Naive B cell (primary cell): Measurements from ENCODE around the gene LCE6A. TPM values are rescaled to one million over a fixed set of nuclear protein-coding genes. Genes with fewer than 3 reads are reported as not detected.

Source experiments
- ATAC-seq, 2 donors: fragments of 150-1000 bp; cut with Tn5 transposase; 2 replicates each; pipeline ENCODE4 v1.10.0; 2021; ENCODE audit warnings: low read depth in 2 of 2, mild to moderate bottlenecking in 2 of 2, moderate library complexity in 2 of 2
- DNase-seq: peaks from one replicate; pipeline ENCODE4 v3.0.0; 2022
- H3K27ac Mint-ChIP-seq, 6 donors: one replicate each; pipeline ENCODE4 v1.8.0; 2020 to 2022; ENCODE audit warnings: mild to moderate bottlenecking in 6 of 6, mixed read lengths in 6 of 6, moderate library complexity in 5 of 6, inconsistent platforms in 2 of 6
- H3K27me3 Mint-ChIP-seq, 3 donors: one replicate each; pipeline ENCODE4 v1.8.0; 2021 to 2022; ENCODE audit warnings: mixed read lengths in 3 of 3, mild to moderate bottlenecking in 1 of 3
- H3K36me3 Mint-ChIP-seq, 2 donors: one replicate each; pipeline ENCODE4 v1.8.0; 2020 to 2022; ENCODE audit warnings: mixed read lengths in 2 of 2, inconsistent platforms in 1 of 2, mild to moderate bottlenecking in 1 of 2
- H3K4me1 Mint-ChIP-seq, 3 donors: one replicate each; pipeline ENCODE4 v1.8.0; 2020 to 2022; ENCODE audit warnings: mixed read lengths in 3 of 3, inconsistent platforms in 1 of 3, mild to moderate bottlenecking in 1 of 3, moderate library complexity in 1 of 3
- H3K4me3 Mint-ChIP-seq, 8 donors: one replicate each; pipeline ENCODE4 v1.8.0; 2020 to 2022; ENCODE audit warnings: mild to moderate bottlenecking in 8 of 8, mixed read lengths in 8 of 8, moderate library complexity in 8 of 8, inconsistent platforms in 2 of 8
- H3K9me3 Mint-ChIP-seq, 7 donors: one replicate each; pipeline ENCODE4 v1.8.0; 2020 to 2022; ENCODE audit warnings: mixed read lengths in 7 of 7, mild to moderate bottlenecking in 5 of 7, inconsistent platforms in 2 of 7, moderate library complexity in 1 of 7
- polyA plus RNA-seq, 6 donors: library from polyadenylated mRNA; unstranded; fragments of 300-500 nt; fragmentation: Illumina TruSeq; gene quantifications; one replicate each; pipeline ENCODE4 v1.2.3, GENCODE V29; 2021; ENCODE audit warnings: low read depth in 6 of 6

LCE6A gene, protein sequence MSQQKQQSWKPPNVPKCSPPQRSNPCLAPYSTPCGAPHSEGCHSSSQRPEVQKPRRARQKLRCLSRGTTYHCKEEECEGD
- polyA plus RNA-seq = not detected

DNA sequence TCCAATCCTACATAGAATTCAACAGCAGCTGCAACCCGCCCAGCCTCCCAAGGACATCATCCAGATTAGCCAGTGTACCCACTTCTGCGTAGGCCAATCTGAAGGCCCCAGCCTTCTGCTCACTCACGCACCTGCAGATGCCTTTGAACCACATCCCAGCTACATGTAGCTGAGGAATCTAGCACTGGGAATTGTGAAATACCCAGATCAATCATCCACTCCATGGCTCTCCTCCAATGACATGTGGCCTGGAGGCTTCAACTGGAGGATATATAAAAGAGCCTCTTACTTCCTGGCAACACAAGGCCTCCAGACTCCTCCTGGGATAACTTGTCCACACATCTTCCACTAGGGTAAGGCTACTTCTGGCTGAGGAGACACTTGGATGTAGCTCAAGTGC lies at the start of gene LCE6A:
LCE6A (plus strand) TSS at position 301 of the 400 bp plus-strand sequence. CDS start 665 bp downstream, outside the sequence.
- H3K36me3 Mint-ChIP-seq = peaks cover 0 to 4% of the 10 kb centered on the region in 2 donors
- peaks cover 20 to 33% (median 32%) of the 10 kb centered on the region in 3 donors for H3K27me3 Mint-ChIP-seq
- peak within 1 kb of the TSS in 1 of 6 donors; percentile 12 for H3K27ac Mint-ChIP-seq
- ATAC-seq (no peak), DNase-seq (no peak)
- no peaks in the 10 kb centered on the region for H3K4me1 Mint-ChIP-seq
- H3K4me3 Mint-ChIP-seq = no peak within 1 kb of the TSS
- H3K9me3 Mint-ChIP-seq = no peaks in the 10 kb centered on the region

DNA sequence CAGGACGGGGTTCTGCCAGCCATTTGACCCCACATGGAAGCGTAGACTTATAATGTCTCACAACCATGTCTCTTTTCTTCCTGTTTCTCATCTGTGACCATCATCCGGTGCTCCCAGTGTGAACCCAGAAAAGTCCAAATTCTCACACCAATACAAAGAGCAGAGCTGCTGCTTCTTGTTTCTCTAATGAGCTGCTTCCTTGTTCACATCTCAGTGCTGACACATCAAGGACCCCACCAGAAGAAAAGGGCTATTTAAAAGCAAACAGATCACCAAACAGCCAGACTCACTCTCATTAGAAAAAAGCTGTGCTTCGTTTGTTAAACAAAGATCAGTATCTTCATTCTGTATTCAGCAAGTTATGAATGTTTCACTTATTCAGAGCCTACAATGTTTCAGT lies 47.0 kb upstream of the LCE6A start:
- Mint-ChIP-seq H3K27ac (no peak overlapping the region), H3K9me3 (peaks cover 0 to 11% (median 0%) of the 10 kb centered on the region in 7 donors), H3K4me1 (no peaks in the 10 kb centered on the region), H3K36me3 (no peaks in the 10 kb centered on the region), H3K4me3 (no peak overlapping the region), H3K27me3 (peaks cover 6 to 12% (median 8%) of the 10 kb centered on the region in 3 donors)
- no peak for DNase-seq
- ATAC-seq = no peak

DNA sequence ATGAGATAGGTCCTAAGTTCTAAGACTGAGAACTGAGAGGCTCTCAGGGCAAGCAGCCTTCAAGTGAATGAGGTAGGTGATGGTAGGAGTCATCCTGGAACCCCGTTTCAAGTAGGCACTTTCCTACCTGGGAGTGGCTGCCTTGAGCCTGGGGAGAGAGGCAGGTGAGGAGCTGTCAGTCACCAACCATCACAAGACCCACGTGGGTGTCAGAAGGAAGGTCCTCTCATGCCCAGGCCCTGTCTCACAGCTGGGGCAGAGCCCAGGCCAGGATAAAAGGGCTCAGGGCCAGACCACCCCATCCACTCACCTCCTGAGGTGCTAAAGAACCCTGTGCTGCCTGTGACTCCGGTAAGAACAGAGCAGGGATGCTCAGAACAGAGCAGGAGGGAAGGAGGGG lies 46.2 kb upstream of the LCE6A start, which contains the start of gene LCE1D:
LCE1D (plus strand) TSS at position 301 of the 400 bp plus-strand sequence. CDS start 1,074 bp downstream, outside the sequence.
- no peaks in the 10 kb centered on the region for H3K36me3 Mint-ChIP-seq
- no peaks in the 10 kb centered on the region for H3K4me1 Mint-ChIP-seq
- DNase-seq (no peak), ATAC-seq (no peak)
- no peak within 1 kb of the TSS for H3K27ac Mint-ChIP-seq
- peaks cover 9 to 14% (median 14%) of the 10 kb centered on the region in 3 donors for H3K27me3 Mint-ChIP-seq
- H3K9me3 Mint-ChIP-seq = peaks cover 0 to 11% (median 0%) of the 10 kb centered on the region in 7 donors
- H3K4me3 Mint-ChIP-seq = no peak within 1 kb of the TSS

DNA sequence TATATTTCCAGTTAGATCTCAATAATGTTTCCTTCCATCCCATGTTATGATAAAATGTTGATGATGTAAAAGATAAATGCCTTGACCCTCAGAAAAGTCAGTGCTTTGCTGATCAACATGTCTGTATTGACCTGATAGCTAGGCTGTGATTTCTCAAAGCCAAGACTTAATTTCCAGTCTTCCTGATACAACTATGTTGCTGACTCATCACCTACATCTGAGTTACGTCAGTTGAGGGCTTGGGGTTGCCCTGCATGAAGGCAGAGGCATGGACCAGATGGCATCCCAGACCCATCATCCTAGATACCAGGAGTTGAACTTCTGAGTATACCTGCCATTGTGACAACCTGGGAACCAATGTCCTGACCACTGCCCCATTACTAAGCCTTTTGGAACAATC lies 41.3 kb upstream of the LCE6A start:
- peaks cover 0 to 11% (median 0%) of the 10 kb centered on the region in 7 donors for H3K9me3 Mint-ChIP-seq
- H3K27ac Mint-ChIP-seq = no peak overlapping the region
- no peaks in the 10 kb centered on the region for H3K36me3 Mint-ChIP-seq
- DNase-seq = no peak
- no peak overlapping the region for H3K4me3 Mint-ChIP-seq
- ATAC-seq = no peak
- peaks cover 28 to 37% (median 30%) of the 10 kb centered on the region in 3 donors for H3K27me3 Mint-ChIP-seq
- no peaks in the 10 kb centered on the region for H3K4me1 Mint-ChIP-seq

DNA sequence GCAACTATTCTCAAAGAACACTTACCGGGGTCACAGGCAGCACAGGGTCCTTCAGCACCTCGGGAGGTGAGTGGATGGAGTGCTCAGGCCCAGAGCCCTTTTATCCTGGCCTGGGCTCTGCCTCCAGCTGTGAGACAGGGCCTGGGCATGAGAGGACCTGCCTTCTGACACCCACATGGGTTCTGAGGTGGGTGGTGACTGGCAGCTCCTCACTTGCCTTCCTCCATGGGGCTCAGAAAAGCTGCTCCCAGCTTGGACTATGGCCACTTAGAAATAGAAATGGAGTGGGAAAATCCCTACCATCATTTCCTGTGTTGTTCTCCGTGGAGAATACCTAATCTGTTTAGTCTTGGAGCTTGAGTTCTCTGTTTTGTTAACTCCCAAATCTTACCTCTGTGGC lies 36.1 kb upstream of the LCE6A start, which contains the start of gene LCE1C:
LCE1C (minus strand) TSS at position 76 of the 400 bp plus-strand sequence. CDS start 1,173 bp downstream, outside the sequence.
- Mint-ChIP-seq H3K27ac (no peak within 1 kb of the TSS), H3K9me3 (peaks cover 0 to 10% (median 0%) of the 10 kb centered on the region in 7 donors), H3K36me3 (no peaks in the 10 kb centered on the region), H3K4me1 (no peaks in the 10 kb centered on the region), H3K27me3 (peaks cover 21 to 32% (median 31%) of the 10 kb centered on the region in 3 donors), H3K4me3 (no peak within 1 kb of the TSS)
- ATAC-seq (no peak), DNase-seq (no peak)

DNA sequence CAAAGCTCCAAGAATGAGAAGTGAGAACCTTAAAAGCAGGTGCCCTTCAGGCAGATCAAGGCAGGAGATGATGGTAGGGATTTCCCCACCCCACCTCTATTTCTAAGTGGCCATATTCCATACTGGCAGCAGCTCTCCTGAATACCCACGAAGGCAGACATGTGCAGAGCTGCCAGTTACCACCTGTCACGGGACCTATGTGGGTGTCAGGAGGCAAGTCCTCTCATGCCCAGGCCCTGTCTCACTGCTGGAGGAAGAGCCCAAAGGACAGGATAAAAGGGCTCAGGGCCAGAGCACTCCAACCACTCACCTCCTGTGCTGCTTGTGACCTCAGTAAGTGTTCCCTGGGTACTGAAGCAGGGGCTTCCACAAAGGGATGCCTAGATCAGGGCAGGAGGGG lies 31.6 kb upstream of the LCE6A start:
- H3K4me1 Mint-ChIP-seq = no peaks in the 10 kb centered on the region
- peaks cover 0 to 10% (median 0%) of the 10 kb centered on the region in 7 donors for H3K9me3 Mint-ChIP-seq
- ATAC-seq (no peak), DNase-seq (no peak)
- H3K27me3 Mint-ChIP-seq = peaks cover 18 to 33% (median 32%) of the 10 kb centered on the region in 3 donors
- H3K27ac Mint-ChIP-seq = peak overlapping the region in 1 of 6 donors; percentile 58
- no peaks in the 10 kb centered on the region for H3K36me3 Mint-ChIP-seq
- H3K4me3 Mint-ChIP-seq = no peak overlapping the region

DNA sequence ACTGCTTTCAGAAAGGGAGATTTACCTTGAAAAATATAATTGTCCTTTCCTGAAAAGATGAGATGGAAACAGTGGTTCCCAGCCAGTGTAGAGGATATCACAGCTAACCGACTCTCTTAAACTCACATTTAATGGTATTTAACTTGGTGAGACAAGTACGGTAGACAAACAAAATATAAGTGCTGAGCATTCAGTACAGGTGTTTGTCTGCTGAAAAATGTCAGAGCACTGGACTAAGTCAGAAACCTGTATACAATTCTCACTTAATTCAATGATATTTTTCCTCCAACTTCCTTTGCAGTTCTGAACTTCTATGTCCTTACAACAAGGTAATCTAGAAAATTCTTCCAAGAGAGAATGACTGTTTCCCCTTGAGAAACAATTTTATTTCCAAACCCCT lies 31.0 kb upstream of the LCE6A start, which contains the start of gene LCE1B:
LCE1B (plus strand) TSS at position 301 of the 400 bp plus-strand sequence. CDS start 476 bp downstream, outside the sequence.
- peak within 1 kb of the TSS in 1 of 6 donors; percentile 58 for H3K27ac Mint-ChIP-seq
- H3K27me3 Mint-ChIP-seq = peaks cover 20 to 34% (median 28%) of the 10 kb centered on the region in 3 donors
- H3K36me3 Mint-ChIP-seq = no peaks in the 10 kb centered on the region

DNA sequence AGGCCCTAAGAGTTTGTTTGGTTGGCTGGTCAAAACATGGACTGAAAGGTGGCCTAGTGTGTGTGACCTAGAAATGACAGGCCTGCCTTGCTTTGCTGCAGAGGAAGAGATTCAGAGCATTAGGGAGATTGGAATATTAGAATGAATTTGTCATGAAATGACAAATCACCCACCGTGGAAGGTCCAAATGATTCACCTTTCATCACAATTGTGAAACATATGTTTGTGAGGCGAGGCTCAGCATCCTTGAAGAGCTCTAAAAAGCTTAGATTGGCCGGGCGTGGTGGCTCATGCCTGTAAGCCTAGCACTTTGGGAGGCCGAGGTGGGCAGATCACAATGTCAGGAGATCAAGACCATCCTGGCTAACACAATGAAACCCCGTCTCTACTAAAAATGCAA lies 25.3 kb upstream of the LCE6A start:
- Mint-ChIP-seq H3K9me3 (peaks cover 0 to 10% (median 0%) of the 10 kb centered on the region in 7 donors), H3K27me3 (peaks cover 17 to 34% (median 33%) of the 10 kb centered on the region in 3 donors), H3K27ac (no peak overlapping the region), H3K4me3 (no peak overlapping the region), H3K36me3 (no peaks in the 10 kb centered on the region), H3K4me1 (peaks cover 0 to 4% (median 4%) of the 10 kb centered on the region in 3 donors)
- ATAC-seq = no peak
- no peak for DNase-seq

More for the DNA sequence above, 31.0 kb upstream of the LCE6A start, which contains the start of gene LCE1B:
- DNase-seq (no peak), ATAC-seq (no peak)
- peak within 1 kb of the TSS in 1 of 8 donors; percentile 63 for H3K4me3 Mint-ChIP-seq
- no peaks in the 10 kb centered on the region for H3K4me1 Mint-ChIP-seq
- H3K9me3 Mint-ChIP-seq = peaks cover 0 to 10% (median 0%) of the 10 kb centered on the region in 7 donors

DNA sequence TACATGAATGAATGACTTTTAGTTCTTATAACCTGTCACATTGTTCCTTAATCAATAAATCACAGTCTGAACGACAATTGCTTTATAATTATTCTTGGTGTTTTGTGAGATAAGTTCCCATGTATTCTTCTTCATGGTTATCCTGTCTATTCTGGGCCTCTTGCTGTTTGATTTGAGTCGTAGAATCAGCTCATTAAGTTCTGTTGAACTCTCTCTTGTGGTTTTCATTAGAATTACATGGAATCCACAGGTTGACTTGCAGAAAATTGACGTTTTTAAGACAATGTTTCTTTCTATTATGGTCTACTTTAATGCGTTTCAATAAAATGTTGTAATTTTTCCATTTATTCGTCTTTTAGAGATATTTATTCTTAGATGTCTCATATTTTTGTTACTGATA lies 19.4 kb upstream of the LCE6A start:
- no peak for DNase-seq
- no peaks in the 10 kb centered on the region for H3K36me3 Mint-ChIP-seq

DNA sequence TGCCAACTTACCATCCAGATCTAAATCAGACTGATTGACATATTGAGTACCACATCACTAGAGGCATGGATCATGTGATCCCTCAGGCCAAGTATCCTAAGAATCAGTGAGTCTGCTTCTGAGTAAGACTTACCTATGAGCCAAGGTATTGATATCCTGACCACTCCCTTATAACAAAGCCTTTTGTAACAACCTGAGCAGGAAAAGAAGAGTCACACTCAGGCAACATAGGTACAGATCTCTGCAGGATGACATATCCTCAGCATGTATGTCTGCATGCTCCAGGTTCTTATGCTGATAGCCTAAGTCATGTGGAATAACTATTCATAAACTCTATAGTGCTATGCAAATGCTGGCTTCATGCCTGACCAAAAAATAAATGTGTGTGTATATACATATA lies 17.7 kb upstream of the LCE6A start:
- DNase-seq = no peak
- Mint-ChIP-seq H3K27ac (no peak overlapping the region), H3K4me3 (no peak overlapping the region), H3K36me3 (no peaks in the 10 kb centered on the region), H3K9me3 (peaks cover 0 to 4% (median 0%) of the 10 kb centered on the region in 7 donors), H3K4me1 (peaks cover 0 to 4% (median 4%) of the 10 kb centered on the region in 3 donors), H3K27me3 (peaks cover 31 to 46% (median 32%) of the 10 kb centered on the region in 3 donors)
- ATAC-seq = no peak

More for the DNA sequence above, 19.4 kb upstream of the LCE6A start:
- peaks cover 0 to 7% (median 0%) of the 10 kb centered on the region in 7 donors for H3K9me3 Mint-ChIP-seq
- ATAC-seq = no peak
- no peak overlapping the region for H3K27ac Mint-ChIP-seq
- H3K4me3 Mint-ChIP-seq = no peak overlapping the region
- peaks cover 0 to 4% (median 4%) of the 10 kb centered on the region in 3 donors for H3K4me1 Mint-ChIP-seq
- H3K27me3 Mint-ChIP-seq = peaks cover 25 to 35% (median 25%) of the 10 kb centered on the region in 3 donors

DNA sequence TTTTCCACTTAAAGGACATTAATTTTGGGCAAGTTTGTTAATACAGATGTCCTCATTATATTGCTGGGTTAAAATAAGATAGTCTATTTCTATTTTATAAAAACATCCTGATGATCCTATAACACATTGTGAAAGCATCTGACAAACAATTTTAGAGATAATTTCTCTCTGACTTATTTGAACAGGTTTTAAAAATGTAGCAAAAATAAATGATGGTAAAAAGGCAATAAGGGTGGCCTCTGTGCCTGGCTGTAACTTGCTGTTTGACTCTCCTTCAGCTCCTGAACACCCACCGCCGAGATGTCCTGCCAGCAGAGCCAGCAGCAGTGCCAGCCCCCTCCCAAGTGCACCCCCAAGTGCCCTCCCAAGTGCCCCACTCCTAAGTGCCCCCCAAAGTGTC lies 15.5 kb upstream of the LCE6A start, which contains the start of gene LCE1A:
LCE1A (plus strand) TSS at position 301 of the 400 bp plus-strand sequence; CDS start at position 301, 0 bp downstream.
- DNase-seq (no peak), ATAC-seq (no peak)
- Mint-ChIP-seq H3K9me3 (peaks cover 0 to 5% (median 1%) of the 10 kb centered on the region in 7 donors), H3K4me3 (peak within 1 kb of the TSS in 1 of 8 donors; percentile 6), H3K27ac (no peak within 1 kb of the TSS), H3K36me3 (no peaks in the 10 kb centered on the region), H3K27me3 (peaks cover 32 to 49% (median 43%) of the 10 kb centered on the region in 3 donors), H3K4me1 (no peaks in the 10 kb centered on the region)

DNA sequence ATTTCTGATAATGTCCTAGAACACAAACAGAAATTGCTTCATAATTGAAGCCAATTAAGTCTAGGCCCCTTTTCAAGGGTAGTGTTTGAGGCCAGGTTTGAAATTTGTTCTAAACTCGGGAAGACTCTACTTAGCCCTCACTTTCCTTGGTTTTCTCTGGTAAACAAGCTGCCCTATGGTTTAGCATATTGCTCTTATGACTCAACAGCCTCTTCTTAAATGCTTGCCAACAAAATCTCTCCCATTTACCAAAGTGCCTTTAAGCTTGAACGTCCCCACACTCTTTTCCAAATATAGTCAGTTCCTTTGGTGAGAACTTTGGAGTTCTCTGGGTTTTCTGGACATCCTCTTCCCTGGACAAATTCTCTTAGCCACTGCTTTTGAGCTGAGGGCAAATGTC lies 5.8 kb upstream of the LCE6A start:
- peaks cover 10 to 24% (median 15%) of the 10 kb centered on the region in 3 donors for H3K27me3 Mint-ChIP-seq
- ATAC-seq (no peak), DNase-seq (no peak)
- no peak overlapping the region for H3K27ac Mint-ChIP-seq
- no peak overlapping the region for H3K4me3 Mint-ChIP-seq
- H3K36me3 Mint-ChIP-seq = no peaks in the 10 kb centered on the region
- peaks cover 0 to 9% (median 7%) of the 10 kb centered on the region in 7 donors for H3K9me3 Mint-ChIP-seq
- no peaks in the 10 kb centered on the region for H3K4me1 Mint-ChIP-seq

DNA sequence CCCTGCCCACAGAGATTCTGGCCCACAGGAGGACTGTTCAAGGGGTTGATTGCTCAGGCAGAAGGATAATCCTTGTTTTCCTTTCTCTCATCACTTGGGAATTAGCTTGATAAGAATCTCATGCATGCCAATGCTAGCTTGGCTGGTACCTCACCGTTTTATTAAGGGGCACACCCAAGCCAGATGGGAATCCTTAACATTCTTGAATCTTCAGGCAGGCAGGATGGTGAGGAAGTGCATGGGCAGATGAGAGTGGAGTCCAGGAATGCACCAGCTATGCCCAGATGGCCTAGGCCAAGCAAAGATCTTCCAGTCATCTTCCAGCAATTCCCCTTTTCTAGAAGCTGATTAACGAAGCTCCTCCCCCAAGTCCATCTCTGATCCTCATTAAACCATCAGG lies 13.0 kb downstream of the LCE6A start:
- peaks cover 5 to 23% (median 22%) of the 10 kb centered on the region in 3 donors for H3K27me3 Mint-ChIP-seq
- H3K4me1 Mint-ChIP-seq = no peaks in the 10 kb centered on the region
- no peaks in the 10 kb centered on the region for H3K36me3 Mint-ChIP-seq
- ATAC-seq = no peak
- no peak for DNase-seq
- no peaks in the 10 kb centered on the region for H3K9me3 Mint-ChIP-seq
- H3K27ac Mint-ChIP-seq = no peak overlapping the region
- H3K4me3 Mint-ChIP-seq = no peak overlapping the region

DNA sequence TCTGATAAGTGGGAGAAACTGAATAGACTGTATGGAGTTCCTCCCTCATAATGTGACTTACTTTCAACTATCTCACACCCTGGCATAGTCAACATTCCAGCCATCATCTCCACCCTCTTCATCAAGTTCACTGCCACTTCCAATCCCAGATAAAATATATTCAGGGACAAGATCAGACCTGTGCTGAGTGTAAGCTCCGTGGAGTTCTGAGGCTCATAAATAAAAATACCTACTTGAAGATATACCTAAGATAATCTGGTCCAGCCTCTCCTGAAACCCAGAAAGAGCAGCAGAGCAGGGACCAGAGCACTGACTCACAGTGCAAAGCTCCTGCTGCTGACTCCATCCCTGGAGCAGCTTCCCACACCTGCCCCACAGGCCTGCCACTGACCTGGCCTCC lies 15.4 kb downstream of the LCE6A start:
- no peak overlapping the region for H3K27ac Mint-ChIP-seq
- ATAC-seq = no peak

More for the DNA sequence above, 15.4 kb downstream of the LCE6A start:
- H3K4me1 Mint-ChIP-seq = no peaks in the 10 kb centered on the region
- no peaks in the 10 kb centered on the region for H3K9me3 Mint-ChIP-seq
- DNase-seq = no peak
- H3K4me3 Mint-ChIP-seq = no peak overlapping the region
- H3K27me3 Mint-ChIP-seq = peaks cover 16 to 23% (median 21%) of the 10 kb centered on the region in 3 donors
- H3K36me3 Mint-ChIP-seq = no peaks in the 10 kb centered on the region
